HCT116 (cell line): ENCODE data around the gene ARHGEF12. TPM values are rescaled to one million over a fixed set of nuclear protein-coding genes. Genes with fewer than 3 reads are reported as not detected.

Experiments
- ATAC-seq: fragments of 200-7000 bp; cut with Tn5 transposase; 2 replicates; pipeline ENCODE4 v1.9.1; 2020; ENCODE audit warnings: mild to moderate bottlenecking, moderate library complexity
- BruUV-seq: library from RNA; stranded (reverse); fragments of 400-500 nt; replicated peaks from 2 replicates; lab custom pipeline; 2021; lab: Mats Ljungman, UMichigan
- CTCF ChIA-PET: fragments of 300-600 bp; sonication (Branson Sonifier 250); formaldehyde crosslinking; loops from one replicate; lab custom pipeline; 2021; ENCODE audit warnings: antibody characterized with exemption; lab: Charles Lee
- POLR2A ChIA-PET: fragments of 300-600, 350-600 bp; sonication (Branson Sonifier 250); formaldehyde crosslinking; loops from one replicate; lab custom pipeline; 2021; ENCODE audit warnings: antibody characterized with exemption; lab: Charles Lee
- RAD21 ChIA-PET, 2 experiments: fragments of 300-600 bp; sonication (Branson Sonifier 250); formaldehyde crosslinking; loops; one replicate each; lab custom pipeline; 2023; ENCODE audit warnings: low total read pairs in 2 of 2; ENCODE audit not compliant: uncharacterized antibody in 2 of 2, unreplicated experiment in 2 of 2, low non-redundant PET in 1 of 2; lab: Charles Lee
- DNase-seq: peaks from one replicate; pipeline ENCODE4 v3.0.0-alpha.2; 2010; ENCODE audit warnings: low read depth, low spot score
- H2AFZ ChIP-seq: fragments of 200-600 bp; shearing (Covaris generic), sonication (generic); 2 replicates; pipeline ENCODE4 v1.6.1; 2017; ENCODE audit warnings: low read depth, mixed run types, mixed read lengths, antibody characterized with exemption, low read length; ENCODE audit not compliant: poor library complexity, severe bottlenecking
- H3K27ac ChIP-seq: 2 replicates; pipeline ENCODE4 v1.5.1; 2012; ENCODE audit warnings: low read depth, low read length
- H3K27me3 ChIP-seq: fragments of 200-600 bp; sonication (generic); 2 replicates; pipeline ENCODE4 v1.6.1; 2016; ENCODE audit warnings: mixed run types, low read length, mixed read lengths; ENCODE audit not compliant: insufficient read depth
- H3K36me3 ChIP-seq, 2 experiments: fragments of 200-500 bp in 1 of 2; fragments of 200-600 bp in 1 of 2; sonication (Bioruptor generic) in 1 of 2; sonication (generic) in 1 of 2; 2 replicates each; pipeline versions ENCODE4 v1.5.1 to v1.6.1; 2014 to 2016; ENCODE audit warnings: low read length in 2 of 2, inconsistent platforms in 1 of 2, mixed read lengths in 1 of 2, mixed run types in 1 of 2; ENCODE audit not compliant: insufficient read depth in 2 of 2, control insufficient read depth in 1 of 2
- H3K4me1 ChIP-seq, 2 experiments: fragments of 200-600 bp in 1 of 2; sonication (generic) in 1 of 2; 2 replicates each; pipeline versions ENCODE4 v1.5.1 to v1.6.1; 2012 to 2017; ENCODE audit warnings: low read length in 2 of 2, inconsistent platforms in 1 of 2, mild to moderate bottlenecking in 1 of 2, mixed read lengths in 1 of 2, mixed run types in 1 of 2, moderate library complexity in 1 of 2; ENCODE audit not compliant: insufficient read depth in 2 of 2, control insufficient read depth in 1 of 2
- H3K4me2 ChIP-seq: fragments of 200-600 bp; sonication (generic); 2 replicates; pipeline ENCODE4 v1.6.1; 2017; ENCODE audit warnings: mixed run types, low read length, mixed read lengths
- H3K4me3 ChIP-seq, 2 experiments: fragments of 200-600 bp in 1 of 2; sonication (generic) in 1 of 2; replicated peaks in 1 of 2; 2 replicates each; pipeline ENCODE4 v1.5.1; 2011 to 2016; ENCODE audit warnings: low read length in 2 of 2, control low read depth in 1 of 2, low read depth in 1 of 2, mild to moderate bottlenecking in 1 of 2, mixed read lengths in 1 of 2, mixed run types in 1 of 2
- H3K79me2 ChIP-seq: fragments of 200-600 bp; sonication (generic); 2 replicates; pipeline ENCODE4 v1.6.1; 2017; ENCODE audit warnings: mild to moderate bottlenecking, mixed run types, low read length, moderate library complexity, mixed read lengths; ENCODE audit not compliant: insufficient read depth
- H3K9ac ChIP-seq: fragments of 200-600 bp; sonication (generic); 2 replicates; pipeline ENCODE4 v1.6.1; 2016; ENCODE audit warnings: low read length, mixed read lengths
- H3K9me2 ChIP-seq: fragments of 200-600 bp; sonication (generic), shearing (Covaris generic); 2 replicates; pipeline ENCODE4 v1.6.1; 2017; ENCODE audit warnings: mixed run types, mild to moderate bottlenecking, moderate library complexity; ENCODE audit not compliant: insufficient read depth
- H3K9me3 ChIP-seq, 2 experiments: fragments of 200-500 bp in 1 of 2; fragments of 200-600 bp in 1 of 2; sonication (Bioruptor generic) in 1 of 2; sonication (generic) in 1 of 2; 2 replicates each; pipeline ENCODE4 v1.6.1; 2014 to 2017; ENCODE audit warnings: low read length in 2 of 2, mixed read lengths in 2 of 2, inconsistent platforms in 1 of 2, low read depth in 1 of 2, mild to moderate bottlenecking in 1 of 2, mixed run types in 1 of 2, moderate library complexity in 1 of 2; ENCODE audit not compliant: control insufficient read depth in 1 of 2, insufficient read depth in 1 of 2
- H4K20me1 ChIP-seq: fragments of 200-600 bp; sonication (generic), shearing (Covaris generic); 2 replicates; pipeline ENCODE4 v1.6.1; 2017; ENCODE audit warnings: mixed run types, mild to moderate bottlenecking, moderate library complexity; ENCODE audit not compliant: insufficient read depth
- ATF3 ChIP-seq: IDR thresholded peaks from 2 replicates; pipeline ENCODE4 v1.6.1; 2012
- CBX3 ChIP-seq: IDR thresholded peaks from 2 replicates; pipeline ENCODE4 v1.6.1; 2012; ENCODE audit warnings: low read depth
- CTCF ChIP-seq, 3 experiments: fragments of 200-600 bp in 1 of 3; sonication (generic) in 1 of 3; IDR thresholded peaks in 2 of 3; conservative IDR thresholded peaks in 1 of 3; 2 replicates each; pipeline ENCODE4 v1.5.1; 2012 to 2017; ENCODE audit warnings: low read depth in 2 of 3, low read length in 2 of 3, antibody characterized with exemption in 1 of 3, borderline replicate concordance in 1 of 3, control low read depth in 1 of 3, mild to moderate bottlenecking in 1 of 3, mixed read lengths in 1 of 3, mixed run types in 1 of 3, moderate library complexity in 1 of 3; ENCODE audit not compliant: insufficient read depth in 1 of 3
- EGR1 ChIP-seq: IDR thresholded peaks from 2 replicates; pipeline ENCODE4 v1.6.1; 2012; ENCODE audit warnings: low read depth
- ELF1 ChIP-seq: IDR thresholded peaks from 2 replicates; pipeline ENCODE4 v1.6.1; 2012; ENCODE audit warnings: low read depth, borderline replicate concordance
- EZH2phosphoT487 ChIP-seq: fragments of 200-600 bp; IDR thresholded peaks from 2 replicates; pipeline ENCODE4 v1.6.1; 2018; ENCODE audit warnings: antibody characterized with exemption, borderline replicate concordance
- FOSL1 ChIP-seq: IDR thresholded peaks from 2 replicates; pipeline ENCODE4 v1.6.1; 2012; ENCODE audit warnings: low read depth
- JUND ChIP-seq: IDR thresholded peaks from 2 replicates; pipeline ENCODE4 v1.6.1; 2012
- POLR2A ChIP-seq: IDR thresholded peaks from 2 replicates; pipeline ENCODE4 v1.7.0; 2011; ENCODE audit warnings: borderline replicate concordance; ENCODE audit not compliant: insufficient read depth, insufficient read length; ENCODE audit errors: extremely low read depth
- POLR2AphosphoS5 ChIP-seq: IDR thresholded peaks from 2 replicates; pipeline ENCODE4 v1.6.1; 2011; ENCODE audit warnings: mild to moderate bottlenecking, low read depth, low read length, moderate library complexity
- RAD21 ChIP-seq: IDR thresholded peaks from 2 replicates; pipeline ENCODE4 v1.6.1; 2012; ENCODE audit warnings: low read depth, mild to moderate bottlenecking
- SIN3A ChIP-seq: IDR thresholded peaks from 2 replicates; pipeline ENCODE4 v1.6.1; 2012; ENCODE audit warnings: low read depth
- SP1 ChIP-seq: IDR thresholded peaks from 2 replicates; pipeline ENCODE4 v1.6.1; 2012; ENCODE audit warnings: low read depth
- SRF ChIP-seq: IDR thresholded peaks from 2 replicates; pipeline ENCODE4 v1.6.1; 2012; ENCODE audit warnings: low read depth
- TCF7L2 ChIP-seq: IDR thresholded peaks from 2 replicates; pipeline ENCODE4 v1.7.0; 2011; ENCODE audit warnings: borderline replicate concordance, inconsistent platforms; ENCODE audit not compliant: insufficient read depth, insufficient read length; ENCODE audit errors: extremely low read depth
- YY1 ChIP-seq: IDR thresholded peaks from 2 replicates; pipeline ENCODE4 v1.6.1; 2011; ENCODE audit warnings: low read length, low read depth, moderate library complexity, mild to moderate bottlenecking; ENCODE audit not compliant: insufficient replicate concordance; ENCODE audit errors: extremely low read depth
- ZBTB33 ChIP-seq: IDR thresholded peaks from 2 replicates; pipeline ENCODE4 v1.6.1; 2011; ENCODE audit warnings: mild to moderate bottlenecking, low read length, moderate library complexity; ENCODE audit not compliant: insufficient replicate concordance; ENCODE audit errors: extremely low read depth
- intact Hi-C: fragments of 100-400 bp; cut with micrococcal nuclease; formaldehyde crosslinking; loops from 2 replicates; pipeline ENCODE4 v1.10.0; 2022
- total RNA-seq: library from RNA; stranded (reverse); gene quantifications from one replicate; pipeline ENCODE4 v1.2.1, GENCODE V29; 2021; ENCODE audit not compliant: unreplicated experiment

ARHGEF12 gene
- total RNA-seq, 1 experiment from 2014 or later = 81.4 TPM

GRCh38 chr11:120500414-120501071 is 164.3 kb downstream of the ARHGEF12 start:
- ATAC-seq (peak; percentile 34; the same call in 1 of the 2 replicates), DNase-seq (no peak)
- ChIA-PET POLR2A (interaction anchor here (0.7 kb wide), 1 partner anchor 1107 kb away, joined by 4 read pairs; no protein-coding TSS in a partner anchor), RAD21 (no interaction called here), CTCF (interaction anchor here (1.1 kb wide), 1 partner anchor 9 kb away, joined by 3 read pairs; no protein-coding TSS in a partner anchor)
- Histone ChIP-seq H3K4me2 (no peak overlapping the region), H3K9ac (no peak overlapping the region), H2AFZ (no peak overlapping the region), H3K4me3 (no peak overlapping the region), H3K79me2 (no peaks in the 10 kb centered on the region), H3K9me2 (no peaks in the 10 kb centered on the region), H3K4me1 (peaks cover 4 to 9% of the 10 kb centered on the region in 2 experiments; a peak in 3 of 4 replicates), H3K27me3 (no peaks in the 10 kb centered on the region), H3K36me3 (no peaks in the 10 kb centered on the region), H3K27ac (no peak overlapping the region), H4K20me1 (no peaks in the 10 kb centered on the region), H3K9me3 (no peaks in the 10 kb centered on the region)
- BruUV-seq = no TSS peak
- intact Hi-C loops = no loop called here
- TF ChIP-seq RAD21 (no peak), YY1 (no peak), ELF1 (no peak)

- no peak overlapping the region for H3K9ac ChIP-seq
- peaks cover 4 to 6% of the 10 kb centered on the region in 2 experiments; a peak in 3 of 4 replicates for H3K4me1 ChIP-seq
- DNase-seq (no peak), ATAC-seq (no peak)
- H3K27ac ChIP-seq = no peak overlapping the region
- CTCF ChIA-PET = no interaction called here
- RAD21 ChIA-PET = no interaction called here
- intact Hi-C loops = no loop called here
- H3K9me2 ChIP-seq = no peaks in the 10 kb centered on the region
- H4K20me1 ChIP-seq = no peaks in the 10 kb centered on the region
- H3K79me2 ChIP-seq = no peaks in the 10 kb centered on the region
- BruUV-seq = no TSS peak
- H3K36me3 ChIP-seq = no peaks in the 10 kb centered on the region
- H3K4me3 ChIP-seq = no peak overlapping the region
- H2AFZ ChIP-seq = no peak overlapping the region
- H3K9me3 ChIP-seq = no peaks in the 10 kb centered on the region
- no peak overlapping the region for H3K4me2 ChIP-seq
- POLR2A ChIA-PET = no interaction called here
- H3K27me3 ChIP-seq = no peaks in the 10 kb centered on the region
- TF ChIP-seq EZH2phosphoT487 (no peak), SRF (no peak), CBX3 (no peak), JUND (no peak), ELF1 (no peak), CTCF (IDR thresholded peaks at IDR 0.05 in 2 of 3, conservative IDR thresholded peaks at IDR 0.05 in 1 of 3; ENCODE audit: borderline replicate concordance in 1 of 3, insufficient read depth in 1 of 3, low read depth in 2 of 3, low read length in 2 of 3) (no peak), EGR1 (no peak), ZBTB33 (no peak), TCF7L2 (no peak), SP1 (no peak), SIN3A (no peak), ATF3 (no peak), POLR2A (no peak), FOSL1 (no peak), POLR2AphosphoS5 (no peak)
Observed at GRCh38 chr11:120501440-120501839, 165.2 kb downstream of the ARHGEF12 start.
